Tibial nerve (tissue), 4 donors: ENCODE measurements around the gene FERMT2.

Experiments used
- EP300 ChIP-seq, 2 donors: sonication (generic); formaldehyde crosslinking; IDR thresholded peaks; one replicate each; pipeline ENCODE4 v1.6.1; 2017; ENCODE audit warnings: antibody characterized with exemption in 2 of 2, mild to moderate bottlenecking in 1 of 2
- POLR2A ChIP-seq, 2 donors: fragments of 450-650 bp; IDR thresholded peaks; one replicate each; pipeline ENCODE4 v1.6.1; 2017; ENCODE audit warnings: antibody characterized with exemption in 2 of 2, mild to moderate bottlenecking in 2 of 2, moderate library complexity in 2 of 2
- TF ChIP-seq, protein P1 (sequence below), 5 experiments: fragments of 200-600 bp in 3 of 5; fragments of 450-650 bp in 2 of 5; sonication (generic) in 3 of 5; IDR thresholded peaks; one replicate each; pipeline ENCODE4 v1.5.1; 2016 to 2019; ENCODE audit warnings: antibody characterized with exemption in 5 of 5, mild to moderate bottlenecking in 3 of 5, moderate library complexity in 2 of 5

GRCh38 chr14:52926953-52927352 is 23.9 kb downstream of the FERMT2 start:
- no peak for TF ChIP-seq POLR2A (IDR thresholded peaks at IDR 0.05)
- TF ChIP-seq, protein P1, sequence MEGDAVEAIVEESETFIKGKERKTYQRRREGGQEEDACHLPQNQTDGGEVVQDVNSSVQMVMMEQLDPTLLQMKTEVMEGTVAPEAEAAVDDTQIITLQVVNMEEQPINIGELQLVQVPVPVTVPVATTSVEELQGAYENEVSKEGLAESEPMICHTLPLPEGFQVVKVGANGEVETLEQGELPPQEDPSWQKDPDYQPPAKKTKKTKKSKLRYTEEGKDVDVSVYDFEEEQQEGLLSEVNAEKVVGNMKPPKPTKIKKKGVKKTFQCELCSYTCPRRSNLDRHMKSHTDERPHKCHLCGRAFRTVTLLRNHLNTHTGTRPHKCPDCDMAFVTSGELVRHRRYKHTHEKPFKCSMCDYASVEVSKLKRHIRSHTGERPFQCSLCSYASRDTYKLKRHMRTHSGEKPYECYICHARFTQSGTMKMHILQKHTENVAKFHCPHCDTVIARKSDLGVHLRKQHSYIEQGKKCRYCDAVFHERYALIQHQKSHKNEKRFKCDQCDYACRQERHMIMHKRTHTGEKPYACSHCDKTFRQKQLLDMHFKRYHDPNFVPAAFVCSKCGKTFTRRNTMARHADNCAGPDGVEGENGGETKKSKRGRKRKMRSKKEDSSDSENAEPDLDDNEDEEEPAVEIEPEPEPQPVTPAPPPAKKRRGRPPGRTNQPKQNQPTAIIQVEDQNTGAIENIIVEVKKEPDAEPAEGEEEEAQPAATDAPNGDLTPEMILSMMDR (IDR thresholded peaks at IDR 0.05): no peak
- TF ChIP-seq EP300 (IDR thresholded peaks at IDR 0.05): no peak
